Measurements from ENCODE around the gene CERS6. TPM values are rescaled to one million over a fixed set of nuclear protein-coding genes. Genes with fewer than 3 reads are reported as not detected.

Gene CERS6
- total and polyA plus RNA-seq, 10 donors: 2.5 to 22.3 (median 12.8) TPM

DNA sequence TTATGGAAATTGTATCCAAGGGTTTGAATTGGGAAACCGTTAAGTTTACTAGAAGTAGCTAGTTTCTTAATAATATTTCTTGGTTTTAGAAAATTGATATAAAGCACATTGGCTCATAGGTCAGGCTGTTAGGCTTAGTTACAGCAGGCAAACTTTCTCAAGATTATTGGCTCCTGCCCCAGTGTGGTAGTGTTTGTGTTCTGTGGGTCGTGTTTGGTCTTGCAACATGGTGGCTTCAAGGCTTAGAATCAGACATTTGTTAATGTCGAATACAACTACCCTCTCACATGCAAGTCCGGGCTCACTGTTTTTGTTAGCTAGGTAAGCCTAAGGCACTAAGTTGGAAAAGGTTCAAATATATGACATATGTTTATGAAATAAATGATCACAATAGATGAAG is 19.6 kb downstream of the CERS6 start:
- 78 to 88% (median 86%) methylated on average over 4 of the region's 4 CpGs for WGBS, 5 donors
- no peaks in the 10 kb centered on the region for H3K27me3 ChIP-seq (replicated peaks in 1 of 7)
- peaks cover 0 to 7% (median 2%) of the 10 kb centered on the region in 6 donors for H3K4me1 ChIP-seq
- TF ChIP-seq, protein P1, sequence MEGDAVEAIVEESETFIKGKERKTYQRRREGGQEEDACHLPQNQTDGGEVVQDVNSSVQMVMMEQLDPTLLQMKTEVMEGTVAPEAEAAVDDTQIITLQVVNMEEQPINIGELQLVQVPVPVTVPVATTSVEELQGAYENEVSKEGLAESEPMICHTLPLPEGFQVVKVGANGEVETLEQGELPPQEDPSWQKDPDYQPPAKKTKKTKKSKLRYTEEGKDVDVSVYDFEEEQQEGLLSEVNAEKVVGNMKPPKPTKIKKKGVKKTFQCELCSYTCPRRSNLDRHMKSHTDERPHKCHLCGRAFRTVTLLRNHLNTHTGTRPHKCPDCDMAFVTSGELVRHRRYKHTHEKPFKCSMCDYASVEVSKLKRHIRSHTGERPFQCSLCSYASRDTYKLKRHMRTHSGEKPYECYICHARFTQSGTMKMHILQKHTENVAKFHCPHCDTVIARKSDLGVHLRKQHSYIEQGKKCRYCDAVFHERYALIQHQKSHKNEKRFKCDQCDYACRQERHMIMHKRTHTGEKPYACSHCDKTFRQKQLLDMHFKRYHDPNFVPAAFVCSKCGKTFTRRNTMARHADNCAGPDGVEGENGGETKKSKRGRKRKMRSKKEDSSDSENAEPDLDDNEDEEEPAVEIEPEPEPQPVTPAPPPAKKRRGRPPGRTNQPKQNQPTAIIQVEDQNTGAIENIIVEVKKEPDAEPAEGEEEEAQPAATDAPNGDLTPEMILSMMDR (IDR thresholded peaks at IDR 0.05 in 8 of 11, conservative IDR thresholded peaks at IDR 0.05 in 3 of 11): no peak
- TF ChIP-seq POLR2A (IDR thresholded peaks at IDR 0.05) (no peak), POLR2AphosphoS5 (IDR thresholded peaks at IDR 0.05) (no peak)
- H3K9me3 ChIP-seq: no peaks in the 10 kb centered on the region
- H3K27ac ChIP-seq: no peak overlapping the region
- no peak for DNase-seq
- H3K36me3 ChIP-seq: no peaks in the 10 kb centered on the region
- H3K4me3 ChIP-seq: no peak overlapping the region
- intact Hi-C loops (cut with DNase I; ENCODE audit: low total_unique reads): no loop called here

GRCh38 chr2:168478206-168478605 is 22.1 kb downstream of the CERS6 start:
- no peaks in the 10 kb centered on the region for H3K27me3 ChIP-seq (replicated peaks in 1 of 7)
- no peaks in the 10 kb centered on the region for H3K4me1 ChIP-seq
- no peaks in the 10 kb centered on the region for H3K36me3 ChIP-seq
- H3K9me3 ChIP-seq: no peaks in the 10 kb centered on the region
- H3K4me3 ChIP-seq: no peak overlapping the region
- no peak for TF ChIP-seq POLR2A (IDR thresholded peaks at IDR 0.05)
- no peak for TF ChIP-seq POLR2AphosphoS5 (IDR thresholded peaks at IDR 0.05)
- TF ChIP-seq, protein P1 (IDR thresholded peaks at IDR 0.05 in 8 of 11, conservative IDR thresholded peaks at IDR 0.05 in 3 of 11): no peak
- H3K27ac ChIP-seq: no peak overlapping the region
- DNase-seq: no peak
- intact Hi-C loops (cut with DNase I; ENCODE audit: low total_unique reads): no loop called here
- WGBS, 5 donors: 92 to 100% (median 94%) methylated on average over 1 of the region's 1 CpG

DNA sequence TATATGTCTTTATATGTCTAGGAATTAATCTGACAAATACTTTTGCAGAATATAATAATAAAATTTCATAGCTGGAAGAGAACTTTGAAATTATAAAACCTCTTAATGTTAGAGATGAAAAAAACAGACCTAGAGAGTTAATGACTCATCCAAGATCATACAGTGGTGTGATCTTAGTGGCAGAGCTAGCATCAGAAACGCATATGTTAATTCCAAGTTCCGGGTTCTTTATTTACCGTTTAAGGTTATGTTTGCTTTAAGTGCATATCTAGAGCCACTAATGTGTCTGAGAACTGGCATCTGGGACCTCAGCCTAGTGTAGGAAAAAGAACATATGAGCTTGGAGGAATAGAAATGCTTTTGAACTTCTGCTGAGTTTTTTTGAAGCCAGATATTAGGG is 24.3 kb downstream of the CERS6 start:
- intact Hi-C loops (cut with DNase I; ENCODE audit: low total_unique reads): no loop called here
- DNase-seq: no peak
- Histone ChIP-seq H3K9me3 (peaks cover 0 to 2% (median under 1%) of the 10 kb centered on the region in 8 donors), H3K27me3 (replicated peaks in 1 of 7) (no peaks in the 10 kb centered on the region), H3K4me3 (no peak overlapping the region), H3K27ac (no peak overlapping the region), H3K4me1 (no peaks in the 10 kb centered on the region), H3K36me3 (no peaks in the 10 kb centered on the region)
- TF ChIP-seq POLR2AphosphoS5 (IDR thresholded peaks at IDR 0.05): no peak
- no peak for TF ChIP-seq POLR2A (IDR thresholded peaks at IDR 0.05)
- TF ChIP-seq, protein P1 (IDR thresholded peaks at IDR 0.05 in 8 of 11, conservative IDR thresholded peaks at IDR 0.05 in 3 of 11): no peak
- WGBS, 5 donors: 76 to 93% (median 86%) methylated on average over 3 of the region's 3 CpGs

- no peak for DNase-seq
- Histone ChIP-seq H3K4me1 (no peaks in the 10 kb centered on the region), H3K4me3 (no peak overlapping the region), H3K9me3 (peaks cover 0 to 8% (median 5%) of the 10 kb centered on the region in 8 donors), H3K27me3 (replicated peaks in 1 of 7) (no peaks in the 10 kb centered on the region), H3K36me3 (no peaks in the 10 kb centered on the region), H3K27ac (no peak overlapping the region)
- TF ChIP-seq POLR2AphosphoS5 (IDR thresholded peaks at IDR 0.05): no peak
- TF ChIP-seq, protein P1 (IDR thresholded peaks at IDR 0.05 in 8 of 11, conservative IDR thresholded peaks at IDR 0.05 in 3 of 11): no peak
- TF ChIP-seq POLR2A (IDR thresholded peaks at IDR 0.05): no peak
- WGBS, 5 donors: 83 to 93% (median 85%) methylated on average over 15 of the region's 15 CpGs
- intact Hi-C loops (cut with DNase I; ENCODE audit: low total_unique reads): no loop called here
Observed at GRCh38 chr2:168480825-168481585, 24.9 kb downstream of the CERS6 start.

Data from spleen (tissue), 11 donors.